Measurements from ENCODE around the gene HELZ2.
A peak's percentile ranks its signal among the peaks of the same experiment; 100 is the strongest.
"Not testable (repeated sequence)": the region's sequence is repeated elsewhere in the genome, so short reads cannot be mapped to it uniquely, and the experiment has no call there.

The HELZ2 gene

DNA sequence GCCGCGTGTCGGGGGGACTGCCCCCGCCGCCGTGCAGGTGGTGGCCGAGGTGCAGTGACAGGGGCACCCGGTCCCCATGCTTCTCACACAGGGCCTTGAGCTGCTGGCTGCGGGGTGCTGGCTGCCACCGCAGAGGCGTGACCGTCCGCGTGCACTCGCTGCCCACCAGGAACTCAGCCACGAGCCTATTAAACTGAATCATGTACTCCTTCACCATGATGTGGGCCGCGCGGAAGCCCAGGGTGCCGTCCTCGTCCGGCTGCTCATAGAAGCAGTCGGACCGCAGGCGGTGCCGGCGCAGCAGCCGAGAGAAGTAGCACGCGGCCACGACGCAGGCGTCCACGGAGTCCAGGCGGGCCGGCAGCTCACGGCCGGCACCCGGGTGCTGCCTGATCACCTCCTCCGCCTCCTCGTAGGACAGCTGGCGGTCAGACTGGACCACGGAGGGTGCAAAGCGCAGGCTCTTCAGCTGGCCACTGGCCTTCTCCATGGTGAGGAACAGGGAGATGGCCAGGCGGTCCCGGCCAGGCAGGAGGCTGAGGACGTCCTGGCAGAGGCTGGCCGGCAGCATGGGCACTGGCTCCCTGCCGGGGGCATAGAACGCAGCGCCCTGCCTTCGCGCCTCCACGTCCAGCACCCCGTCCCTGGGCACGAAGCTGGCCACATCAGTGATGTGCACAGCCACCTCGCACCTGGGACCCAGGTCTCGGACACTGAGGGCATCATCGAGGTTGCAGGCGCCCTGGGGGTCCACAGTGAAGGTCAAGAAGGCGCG lies 9.8 kb downstream of the HELZ2 start:
- no peak for DNase-seq

DNA sequence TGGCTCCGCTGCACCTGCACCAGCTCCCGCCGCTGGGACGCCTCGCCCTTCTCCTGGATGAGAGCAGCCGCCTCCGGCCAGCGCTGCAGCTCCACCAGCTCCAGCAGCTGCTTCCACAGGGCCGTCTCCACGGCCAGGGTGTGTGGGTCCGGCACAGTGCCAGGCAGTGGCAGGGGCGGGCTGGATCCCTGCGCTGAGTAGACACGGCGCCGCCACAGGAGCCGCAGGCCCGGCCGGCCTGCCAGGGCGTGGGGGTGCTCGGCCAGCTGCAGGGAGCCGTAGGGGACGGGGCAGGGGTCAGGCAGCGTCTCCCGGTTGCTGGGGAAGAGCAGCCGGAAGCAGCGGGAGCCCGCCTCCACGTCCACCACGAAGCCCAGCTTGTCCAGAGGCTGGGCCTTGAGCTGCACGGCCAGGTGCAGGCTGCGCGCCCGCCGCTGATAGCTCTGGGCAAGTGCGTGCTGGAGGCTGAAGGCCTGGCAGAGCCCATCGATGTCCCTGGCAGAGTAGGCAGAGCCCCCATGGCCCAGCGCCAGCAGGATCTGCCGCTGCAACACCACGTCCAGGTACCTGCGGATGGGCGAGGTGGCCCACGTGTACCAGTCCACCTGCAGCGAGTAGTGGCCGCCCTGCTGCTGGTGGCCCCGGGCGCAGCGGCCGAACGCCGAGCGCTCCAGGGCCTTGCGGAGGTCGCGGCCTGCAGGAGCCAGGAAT lies 10.7 kb downstream of the HELZ2 start:
- no peak for DNase-seq

DNA sequence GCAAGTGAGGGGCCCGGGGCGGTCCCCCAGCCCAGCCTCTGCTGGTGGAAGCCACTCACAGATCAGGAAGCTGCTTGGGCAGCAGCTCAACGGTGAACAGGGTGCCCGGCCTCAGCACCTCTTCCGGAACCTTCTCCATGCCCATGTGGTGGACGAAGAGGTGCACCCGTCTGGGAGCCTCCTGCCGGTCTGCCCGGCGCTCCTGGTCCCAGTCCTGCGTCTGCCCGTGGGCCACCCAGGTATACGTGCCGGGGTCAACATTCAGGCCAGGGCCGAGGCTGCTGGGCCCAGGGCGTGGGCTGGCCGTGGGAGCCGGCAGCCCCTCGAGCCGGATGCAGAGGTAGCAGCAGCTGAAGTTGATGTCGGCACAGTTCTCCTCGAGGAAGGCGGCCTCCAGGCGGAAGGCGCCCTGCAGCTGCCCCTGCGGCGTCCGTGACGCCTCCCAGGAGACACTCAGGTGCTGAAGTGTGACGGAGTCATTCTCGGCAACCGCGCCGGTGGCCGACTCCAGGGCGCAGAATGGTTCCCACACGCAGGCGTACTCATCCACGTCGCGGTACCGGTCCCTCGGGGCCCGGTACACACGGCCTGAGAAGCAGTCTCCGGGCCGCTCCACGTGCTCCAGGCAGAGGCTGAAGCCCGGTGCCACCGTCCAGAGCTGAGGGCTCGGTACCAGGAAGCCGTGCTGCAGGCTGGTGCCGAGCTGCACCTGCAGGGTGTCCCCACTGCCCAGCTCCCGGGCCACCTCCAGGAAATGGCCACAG lies 11.4 kb downstream of the HELZ2 start:
- DNase-seq = no peak

DNA sequence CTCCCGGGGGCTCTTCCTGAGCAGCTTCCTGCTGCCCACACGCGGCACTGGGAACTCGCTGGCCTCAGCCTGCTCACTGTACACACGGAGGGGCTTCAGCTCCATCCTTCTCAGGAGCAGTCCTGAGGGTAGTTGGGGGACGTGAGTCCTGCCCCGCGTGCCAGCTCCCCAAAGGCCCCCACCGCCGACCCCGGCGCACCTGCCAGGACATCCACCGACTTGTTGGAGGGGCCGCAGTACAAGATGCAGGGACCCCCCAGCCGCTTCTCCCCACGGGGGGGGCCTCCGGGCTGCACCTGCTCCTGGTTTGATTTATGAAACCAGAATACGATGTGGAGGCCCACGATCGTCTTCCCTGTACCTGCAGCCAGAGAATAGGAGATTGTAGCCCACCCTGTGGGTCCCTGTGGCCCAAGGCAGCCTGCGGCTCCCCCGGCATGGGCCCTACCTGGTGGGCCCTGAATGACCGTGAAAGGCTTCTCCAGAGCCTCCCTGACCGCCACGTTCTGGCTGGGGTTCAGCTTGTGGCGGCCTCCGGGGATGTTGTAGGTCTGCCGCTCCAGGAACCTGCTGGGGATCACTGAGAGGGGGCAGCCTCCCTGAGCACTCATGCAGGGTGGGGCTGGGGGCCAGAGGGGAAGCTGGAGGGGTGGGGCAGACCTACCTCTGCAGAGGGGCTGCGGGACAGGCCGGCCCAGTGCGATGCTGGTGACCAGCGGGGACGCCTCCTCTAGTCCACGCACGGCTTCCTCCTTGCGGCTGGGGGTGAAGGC lies 12.2 kb downstream of the HELZ2 start:
- DNase-seq = no peak

DNA sequence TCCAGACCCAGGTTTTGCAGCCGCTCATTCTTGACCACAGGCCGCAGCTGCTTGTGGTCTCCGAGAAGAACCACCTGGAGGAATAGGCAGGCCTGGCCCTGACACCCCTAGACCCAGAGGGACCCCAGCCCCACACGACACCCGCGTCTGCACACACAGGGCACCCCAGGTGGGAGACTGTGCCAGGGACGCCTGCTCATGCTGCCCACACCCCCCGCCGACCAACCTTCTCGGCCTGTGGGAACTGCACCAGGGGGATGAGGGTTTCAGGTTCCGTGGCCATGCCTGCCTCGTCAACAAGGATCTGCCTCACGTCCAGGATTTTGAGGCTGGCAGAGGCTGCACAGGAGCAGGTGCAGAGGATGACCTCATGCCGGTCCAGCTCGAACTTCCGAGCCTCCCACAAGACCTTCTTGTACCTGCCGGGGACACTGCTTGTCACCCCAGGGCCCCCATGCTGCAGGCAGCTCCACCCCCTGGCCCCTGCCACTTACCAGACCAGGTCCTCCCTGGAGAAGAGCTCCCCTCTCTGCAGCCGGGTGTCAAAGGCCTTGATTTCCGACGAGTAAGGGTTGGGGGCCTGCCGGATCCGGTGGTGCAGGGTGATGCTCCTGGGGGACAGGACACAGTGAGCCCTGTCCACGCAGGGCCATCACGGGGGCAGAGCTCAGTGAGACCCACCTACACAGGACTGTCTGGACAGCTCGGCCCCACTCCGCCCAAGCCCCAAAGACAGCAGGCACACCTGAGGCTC lies 13.0 kb downstream of the HELZ2 start:
- no peak for DNase-seq

DNA sequence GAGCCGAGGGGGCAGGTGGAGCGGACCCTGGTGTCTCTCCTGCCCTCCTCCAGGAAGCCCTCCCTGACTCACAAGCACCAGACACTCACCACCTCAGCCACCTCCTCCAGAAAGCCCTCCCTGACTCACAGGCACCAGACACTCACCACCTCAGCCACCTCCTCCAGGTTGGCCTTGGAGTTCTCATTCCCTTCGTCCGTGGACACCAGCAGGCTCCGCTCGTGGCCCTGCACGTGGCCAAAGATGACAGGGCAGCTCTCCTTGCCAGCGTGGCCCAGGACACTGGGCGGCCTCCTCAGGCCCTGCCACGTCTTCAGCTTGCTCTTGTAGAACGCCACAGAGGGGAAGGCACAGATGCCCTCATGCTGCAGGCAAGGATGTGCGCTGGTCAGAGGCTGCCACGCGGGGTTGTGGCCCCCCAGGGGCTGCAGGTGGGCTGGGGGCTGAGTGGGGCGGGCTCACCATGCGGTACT lies 13.7 kb downstream of the HELZ2 start:
- no peak for DNase-seq

DNA sequence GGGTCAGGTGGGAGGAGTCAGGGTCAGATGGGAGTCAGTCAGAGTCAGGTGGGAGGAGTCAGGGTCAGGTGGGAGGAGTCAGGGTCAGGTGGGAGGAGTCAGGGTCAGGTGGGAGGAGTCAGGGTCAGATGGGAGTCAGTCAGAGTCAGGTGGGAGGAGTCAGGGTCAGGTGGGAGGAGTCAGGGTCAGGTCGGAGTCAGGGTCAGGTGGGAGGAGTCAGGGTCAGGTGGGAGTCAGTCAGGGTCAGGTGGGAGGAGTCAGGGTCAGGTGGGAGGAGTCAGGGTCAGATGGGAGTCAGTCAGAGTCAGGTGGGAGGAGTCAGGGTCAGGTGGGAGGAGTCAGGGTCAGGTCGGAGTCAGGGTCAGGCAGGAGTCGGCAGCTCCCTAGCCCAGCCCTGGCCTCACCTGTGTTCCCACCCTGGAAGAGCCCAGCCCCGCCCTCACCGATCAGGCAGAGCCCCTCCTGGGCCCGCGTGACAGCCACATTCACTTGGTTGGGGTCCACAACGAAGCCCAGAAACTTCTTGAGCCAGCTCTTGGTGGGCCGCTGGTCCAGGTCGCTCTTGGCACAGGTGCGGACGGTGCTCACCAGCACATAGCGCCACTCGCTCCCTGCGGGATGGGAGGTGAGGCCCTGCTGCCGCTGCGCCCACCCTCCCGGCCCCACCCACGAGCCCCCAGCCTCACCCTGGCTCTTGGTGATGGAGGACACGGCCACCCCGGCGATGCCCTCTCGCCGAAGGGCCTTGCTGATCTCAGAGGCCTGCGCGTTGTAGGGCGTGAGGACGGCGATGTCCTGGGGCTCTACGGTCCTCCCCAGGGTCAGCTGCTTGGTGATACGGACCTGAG lies 14.3 kb downstream of the HELZ2 start:
- DNase-seq = not testable (repeated sequence)

DNA sequence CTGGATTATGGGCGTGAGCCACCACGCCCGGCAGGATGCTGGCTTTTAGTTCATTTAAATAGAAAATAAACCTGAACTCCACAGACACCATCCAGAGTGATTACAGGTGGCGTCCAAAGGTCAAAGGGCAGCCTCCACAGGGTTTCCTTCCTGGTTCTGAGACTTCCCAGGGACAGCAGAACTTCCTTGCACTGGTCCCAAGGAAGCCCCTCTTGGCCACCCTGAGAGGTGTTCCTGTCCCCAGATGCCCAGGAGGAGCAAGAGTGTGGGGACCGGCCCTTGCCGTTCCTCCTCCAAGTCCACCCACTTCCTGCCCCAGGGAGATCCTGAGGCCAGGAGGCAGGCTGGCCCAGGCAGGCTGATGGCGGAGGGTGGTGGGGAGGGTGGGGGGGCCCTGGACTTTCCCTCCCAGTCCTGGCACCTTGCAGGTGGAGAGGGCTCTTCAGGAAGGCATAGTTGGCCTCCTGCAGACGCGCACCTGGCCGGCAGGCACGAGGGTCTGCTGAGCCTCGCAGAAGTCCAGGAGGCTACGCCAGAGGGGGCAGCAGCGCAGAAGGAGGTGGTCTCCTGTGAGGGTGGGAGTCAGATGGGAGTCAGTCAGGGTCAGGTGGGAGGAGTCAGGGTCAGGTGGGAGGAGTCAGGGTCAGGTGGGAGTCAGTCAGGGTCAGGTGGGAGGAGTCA lies 15.1 kb downstream of the HELZ2 start:
- no peak for DNase-seq

DNA sequence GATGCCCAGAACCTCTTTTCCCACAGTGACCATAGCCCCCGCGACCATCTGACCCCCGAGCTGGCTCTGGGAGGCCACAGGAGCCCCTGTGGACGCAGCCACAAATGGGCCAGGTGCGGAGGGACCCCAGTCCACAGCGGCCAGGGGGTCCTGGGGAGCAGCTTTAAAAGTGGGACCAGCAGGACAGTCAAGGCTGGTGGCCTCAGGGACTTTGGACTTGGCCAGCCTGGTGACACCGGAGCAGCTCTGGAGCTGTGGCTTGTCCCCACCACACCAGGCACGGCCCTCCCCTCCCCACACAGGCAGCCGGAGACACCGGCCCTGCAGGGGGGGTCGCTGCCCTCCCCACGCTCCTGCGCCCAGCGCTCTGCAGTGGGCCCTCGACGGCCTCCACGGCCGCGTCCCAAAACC lies 16.6 kb downstream of the HELZ2 start:
- no peak for DNase-seq

DNA sequence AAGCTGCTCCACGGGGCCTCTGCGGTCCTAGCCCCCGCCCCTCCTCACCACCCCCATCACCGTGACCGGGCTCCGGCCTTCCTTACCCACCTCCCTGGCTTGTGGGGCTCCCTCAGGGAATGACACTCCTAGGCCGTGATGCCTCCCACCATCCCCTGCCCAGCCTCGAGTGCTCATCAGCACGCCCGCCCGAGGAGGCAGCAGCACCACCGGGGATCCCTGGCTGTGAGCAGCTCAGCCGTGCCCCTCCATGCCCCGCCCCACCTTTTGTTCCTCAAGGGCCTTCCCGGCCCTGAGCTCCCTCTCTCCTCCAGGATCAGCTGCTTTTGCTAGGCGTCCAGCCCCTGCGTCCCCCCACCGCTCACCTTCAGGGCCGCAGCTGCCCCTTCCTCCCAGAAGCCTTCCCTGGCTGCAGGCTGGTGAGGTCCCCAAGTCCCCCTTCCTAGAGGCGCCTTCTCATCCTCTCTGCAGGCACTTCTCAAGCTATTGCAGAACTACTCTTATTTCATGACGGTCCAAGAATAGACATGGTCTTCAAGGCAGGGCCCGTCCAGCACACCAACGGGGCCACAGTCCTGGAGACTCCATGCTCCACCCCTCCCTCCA lies 17.1 kb downstream of the HELZ2 start:
- DNase-seq = no peak

DNA sequence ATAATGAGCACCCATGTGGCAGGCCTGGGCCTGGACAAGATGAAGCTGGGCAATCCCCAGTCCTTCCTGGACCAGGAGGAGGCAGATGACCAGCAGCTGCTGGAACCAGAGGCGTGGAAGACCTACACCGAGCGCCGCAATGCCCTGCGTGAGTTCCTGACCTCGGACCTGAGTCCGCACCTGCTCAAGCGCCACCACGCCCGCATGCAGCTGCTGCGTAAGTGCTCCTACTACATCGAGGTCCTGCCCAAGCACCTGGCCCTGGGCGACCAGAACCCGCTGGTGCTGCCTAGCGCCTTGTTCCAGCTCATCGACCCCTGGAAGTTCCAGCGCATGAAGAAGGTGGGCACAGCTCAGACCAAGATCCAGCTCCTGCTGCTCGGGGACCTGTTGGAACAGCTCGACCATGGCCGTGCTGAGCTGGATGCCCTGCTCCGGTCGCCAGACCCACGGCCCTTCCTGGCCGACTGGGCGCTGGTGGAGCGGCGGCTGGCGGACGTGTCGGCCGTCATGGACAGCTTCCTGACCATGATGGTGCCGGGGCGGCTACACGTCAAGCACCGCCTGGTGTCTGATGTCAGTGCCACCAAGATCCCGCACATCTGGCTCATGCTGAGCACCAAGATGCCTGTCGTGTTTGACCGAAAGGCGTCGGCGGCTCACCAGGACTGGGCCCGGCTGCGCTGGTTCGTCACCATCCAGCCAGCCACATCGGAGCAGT lies 18.2 kb downstream of the HELZ2 start:
- no peak for DNase-seq

DNA sequence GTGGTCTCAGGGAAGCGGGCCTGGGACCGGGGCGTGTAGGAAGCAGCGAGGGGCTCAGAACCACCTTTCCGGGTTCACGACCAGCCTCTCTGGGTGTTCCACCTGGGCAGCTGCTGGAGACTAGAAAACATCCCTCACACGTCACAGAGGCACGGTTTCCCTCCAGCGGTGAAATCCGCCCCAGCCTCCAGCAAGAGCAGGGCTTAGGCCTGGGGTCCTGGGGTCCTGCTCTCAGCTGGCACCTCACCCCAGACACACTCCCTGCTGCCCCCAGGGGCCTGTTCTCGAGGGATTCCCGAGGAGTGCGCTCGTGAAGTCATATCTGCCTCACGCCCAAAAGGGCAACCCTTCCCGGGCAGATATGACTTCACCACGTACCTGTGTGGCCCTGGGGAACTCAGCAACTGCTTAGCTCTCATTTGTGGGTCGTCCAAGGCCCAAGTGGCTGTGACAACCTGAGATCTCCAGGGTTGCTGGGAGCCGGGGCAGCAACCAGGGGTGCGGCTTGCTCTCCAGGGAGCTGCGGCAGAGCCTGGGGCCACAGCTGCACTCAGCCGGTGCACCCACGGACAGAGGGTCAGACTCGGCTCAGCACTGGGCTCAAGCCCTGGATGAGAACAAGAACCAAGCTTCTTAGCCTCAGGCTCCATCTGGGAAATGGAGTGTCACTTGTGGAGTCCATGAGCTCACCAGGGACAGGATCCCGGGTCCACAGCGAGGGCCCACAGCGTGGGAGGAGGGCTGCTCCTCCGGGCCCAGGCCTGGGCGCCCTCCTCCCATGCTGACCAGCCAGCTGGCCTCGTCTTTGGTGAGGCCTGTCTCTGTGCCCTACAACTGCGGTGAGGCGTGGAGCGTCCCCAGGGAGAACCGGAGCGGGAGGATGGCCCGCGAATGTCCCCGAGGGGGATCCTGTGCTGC lies 19.4 kb downstream of the HELZ2 start:
- no peak for DNase-seq

DNA sequence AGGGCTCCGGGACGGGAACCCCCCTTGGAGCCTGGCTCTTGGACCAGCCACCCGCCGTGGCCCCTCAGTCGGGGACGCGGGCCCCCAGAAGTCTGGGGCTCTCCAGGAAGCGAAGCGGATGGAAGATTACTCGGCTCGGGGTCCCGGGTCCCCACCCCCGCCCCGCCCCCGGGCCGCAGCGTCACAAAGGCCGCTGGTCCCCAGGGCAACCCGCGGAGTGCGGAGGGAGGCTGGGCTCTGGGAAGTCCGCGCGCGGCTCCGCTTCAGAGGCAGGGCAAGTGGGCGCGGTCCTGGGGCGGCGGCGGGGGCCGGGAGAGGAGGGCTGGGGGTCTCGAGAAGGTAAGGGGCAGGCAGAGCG lies 20.1 kb downstream of the HELZ2 start, which contains the start of gene FNDC11:
Gene FNDC11 (plus strand): TSS at position 227 of the 358 bp plus-strand sequence. CDS start 1,505 bp downstream, outside the sequence.
- no peak for DNase-seq

DNA sequence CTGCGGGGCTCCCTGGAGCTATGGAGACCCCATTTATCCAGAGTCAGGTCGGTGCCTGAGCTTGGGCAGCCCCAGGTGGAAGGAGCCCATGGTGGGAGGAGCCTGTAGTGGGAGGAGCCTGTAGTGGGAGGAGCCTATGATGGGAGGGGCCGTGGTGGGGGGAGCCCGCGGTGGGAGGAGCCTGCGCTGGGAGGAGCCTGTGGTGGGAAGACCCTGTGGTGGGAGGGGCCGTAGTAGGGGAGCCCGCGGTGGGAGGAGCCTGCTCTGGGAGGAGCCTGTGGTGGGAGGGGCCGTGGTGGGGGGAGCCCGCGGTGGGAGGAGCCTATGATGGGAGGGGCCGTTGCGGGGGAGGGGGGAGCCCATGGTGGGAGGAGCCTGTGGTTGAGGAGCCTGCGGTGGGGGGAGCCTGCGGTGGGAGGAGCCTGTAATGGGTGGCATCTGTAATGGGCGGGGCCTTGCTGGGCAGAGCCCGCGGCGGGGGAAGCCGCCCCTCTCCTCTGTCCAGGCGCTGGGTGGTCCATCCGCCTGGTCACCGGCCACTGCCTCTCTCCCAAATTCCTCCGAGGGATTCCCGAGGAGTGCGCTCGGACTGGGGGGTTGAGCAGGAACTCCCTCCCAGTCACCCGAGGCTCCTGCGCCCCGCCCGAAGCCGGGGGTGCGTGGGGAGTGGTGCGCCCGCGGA lies 20.6 kb downstream of the HELZ2 start:
- DNase-seq = peak; percentile 37 to 44

DNA sequence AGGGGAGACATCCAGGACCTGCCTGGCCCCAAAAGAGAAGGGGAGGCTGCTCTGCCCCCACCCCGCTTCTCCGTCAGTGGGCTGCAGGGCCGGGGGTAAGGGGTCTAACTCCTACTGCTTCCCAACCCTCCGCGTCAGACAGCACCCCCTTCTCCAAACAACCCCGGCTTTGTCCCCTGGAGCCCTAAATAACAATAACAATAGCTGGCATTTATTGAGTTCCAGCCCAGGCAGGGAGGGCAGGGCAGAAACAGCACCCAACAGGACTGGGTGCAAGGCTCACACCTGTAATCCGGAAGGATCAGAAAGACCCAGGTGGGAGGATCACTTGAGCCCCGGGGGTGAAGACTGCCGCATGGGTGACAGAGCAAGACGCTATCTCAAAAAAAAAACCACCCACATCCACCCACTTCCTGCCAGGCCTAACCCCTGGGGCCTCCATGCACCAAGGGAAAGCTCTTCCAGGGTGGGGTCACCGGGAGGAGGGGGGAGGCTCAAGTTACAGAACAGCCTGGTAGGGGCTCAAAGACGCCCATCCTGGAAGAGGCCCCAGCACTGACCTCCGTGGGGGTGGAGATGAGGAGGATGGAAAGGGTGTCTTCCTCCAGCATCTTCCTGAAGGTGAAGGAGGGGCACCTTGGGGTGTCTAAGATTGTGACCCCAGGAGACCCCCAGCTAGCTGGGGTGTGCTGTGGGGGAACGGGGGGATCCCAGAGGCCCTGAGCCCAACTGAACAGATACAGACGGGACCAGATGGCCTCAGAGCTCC lies 21.4 kb downstream of the HELZ2 start:
- DNase-seq = no peak

DNA sequence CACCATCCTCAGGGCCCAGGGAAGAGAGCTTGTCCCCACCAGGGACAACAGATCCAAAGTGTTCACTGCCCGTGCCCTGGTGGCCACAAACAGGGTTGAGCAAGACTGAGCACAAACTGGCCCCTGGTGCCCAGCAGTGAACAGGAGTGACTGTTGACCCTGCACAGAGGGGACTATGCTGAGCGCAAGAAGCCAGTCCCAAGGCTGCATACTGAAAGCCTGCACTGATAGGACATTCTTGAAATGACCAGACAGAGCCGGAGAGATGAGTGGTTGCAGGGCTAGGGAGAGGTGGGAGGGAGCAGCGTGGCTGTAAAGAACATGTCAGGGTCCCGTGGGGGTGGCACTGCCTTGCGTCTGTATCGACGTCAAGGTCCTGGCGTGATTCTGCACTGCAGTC lies 23.0 kb downstream of the HELZ2 start:
- no peak for DNase-seq
